HEK293 (cell line): ENCODE data around the gene OIP5.

Experiments
- CTCF ChIP-seq: fragments of 450-650 bp; formaldehyde crosslinking; IDR thresholded peaks from 2 replicates; pipeline ENCODE4 v1.5.1; 2016; ENCODE audit warnings: missing biosample characterization, missing genetic modification characterization
- KLF16 ChIP-seq: fragments of 450-650 bp; formaldehyde crosslinking; IDR thresholded peaks from 2 replicates; pipeline ENCODE4 v1.5.1; 2017; ENCODE audit warnings: missing biosample characterization, missing genetic modification characterization
- KLF7 ChIP-seq: fragments of 450-650 bp; formaldehyde crosslinking; IDR thresholded peaks from 2 replicates; pipeline ENCODE4 v1.5.1; 2016; ENCODE audit warnings: missing biosample characterization, missing genetic modification characterization, borderline replicate concordance
- MYNN ChIP-seq: fragments of 450-650 bp; formaldehyde crosslinking; IDR thresholded peaks from 2 replicates; pipeline ENCODE4 v1.5.1; 2016; ENCODE audit warnings: missing biosample characterization, missing genetic modification characterization, borderline replicate concordance
- ZBTB8A ChIP-seq: fragments of 450-650 bp; formaldehyde crosslinking; IDR thresholded peaks from 2 replicates; pipeline ENCODE4 v1.5.1; 2016; ENCODE audit warnings: missing biosample characterization, missing genetic modification characterization
- ZNF175 ChIP-seq: fragments of 450-650 bp; formaldehyde crosslinking; IDR thresholded peaks from 2 replicates; pipeline ENCODE4 v1.5.1; 2016; ENCODE audit warnings: missing biosample characterization, missing genetic modification characterization
- ZNF394 ChIP-seq: fragments of 450-650 bp; formaldehyde crosslinking; IDR thresholded peaks from 2 replicates; pipeline ENCODE4 v1.5.1; 2016; ENCODE audit warnings: missing biosample characterization, missing genetic modification characterization, mild to moderate bottlenecking, moderate library complexity, borderline replicate concordance
- ZNF530 ChIP-seq: fragments of 450-650 bp; formaldehyde crosslinking; IDR thresholded peaks from 2 replicates; pipeline ENCODE4 v1.5.1; 2016; ENCODE audit warnings: low read depth, missing biosample characterization, missing genetic modification characterization

- TF ChIP-seq CTCF (tag by site-specific recombination) (no peak), ZNF394 (no peak), KLF7 (no peak), KLF16 (no peak), ZNF530 (tag by site-specific recombination) (no peak), ZNF175 (tag by site-specific recombination) (no peak), ZBTB8A (tag by site-specific recombination) (no peak), MYNN (tag by site-specific recombination) (no peak)
These were observed 30.8 kb downstream of the OIP5 start for GRCh38 chr15:41301587-41301986.
